Lower lobe of right lung (tissue), 2 donors: ENCODE data around the gene SEMA3D. TPM values are rescaled to one million over a fixed set of nuclear protein-coding genes. Genes with fewer than 3 reads are reported as not detected.

Experiments
- ATAC-seq, 2 donors: fragments of 200-7000 bp; cut with Tn5 transposase; one replicate each; pipeline ENCODE4 v1.9.1; 2020 to 2022; ENCODE audit warnings: mild to moderate bottlenecking in 2 of 2, moderate library complexity in 2 of 2
- DNase-seq: peaks from one replicate; pipeline ENCODE4 v3.0.0-alpha.2; 2020
- H3K27ac ChIP-seq: fragments of 200-600 bp; one replicate; pipeline ENCODE4 v1.8.0; 2022
- H3K27me3 ChIP-seq: fragments of 200-600 bp; one replicate; pipeline ENCODE4 v1.8.0; 2022; ENCODE audit warnings: low read depth
- H3K36me3 ChIP-seq: fragments of 200-600 bp; one replicate; pipeline ENCODE4 v1.8.0; 2022; ENCODE audit warnings: mild to moderate bottlenecking
- H3K4me1 ChIP-seq: fragments of 200-600 bp; one replicate; pipeline ENCODE4 v1.8.0; 2022
- H3K4me3 ChIP-seq: fragments of 200-600 bp; one replicate; pipeline ENCODE4 v1.8.0; 2022; ENCODE audit warnings: mild to moderate bottlenecking
- H3K9me3 ChIP-seq: fragments of 200-600 bp; one replicate; pipeline ENCODE4 v1.8.0; 2022
- CTCF ChIP-seq: fragments of 200-600 bp; IDR thresholded peaks from one replicate; pipeline ENCODE4 v1.8.0; 2022; ENCODE audit warnings: antibody characterized with exemption, mild to moderate bottlenecking
- intact Hi-C: fragments of 100-400 bp; cut with DNase I; formaldehyde crosslinking; loops from one replicate; pipeline ENCODE4 v1.11.0; 2022
- total RNA-seq: library from RNA; stranded (reverse); fragmentation: NEBNext Ultra II Directional; extraction: Animal tissue kit (Norgen Biotek cat#: 25700); gene quantifications from one replicate; pipeline ENCODE4 v1.2.1, GENCODE V29; 2021
- donor health status: DM: no; HTN: yes; CAD: no; lungs with severe emphysema.

SEMA3D gene
- total RNA-seq, 1 donor from 2014 or later: 8.0 TPM

- ATAC-seq (no peak), DNase-seq (no peak)
- no peaks in the 10 kb centered on the region for H3K9me3 ChIP-seq
- H3K4me3 ChIP-seq: no peak overlapping the region
- no peak for TF ChIP-seq CTCF
- H3K27ac ChIP-seq: no peak overlapping the region
- no peaks in the 10 kb centered on the region for H3K27me3 ChIP-seq
- no peaks in the 10 kb centered on the region for H3K4me1 ChIP-seq
- intact Hi-C loops: no loop called here
- H3K36me3 ChIP-seq: no peaks in the 10 kb centered on the region
Measured at GRCh38 chr7:85130702-85131101, 56.2 kb downstream of the SEMA3D start.

DNA sequence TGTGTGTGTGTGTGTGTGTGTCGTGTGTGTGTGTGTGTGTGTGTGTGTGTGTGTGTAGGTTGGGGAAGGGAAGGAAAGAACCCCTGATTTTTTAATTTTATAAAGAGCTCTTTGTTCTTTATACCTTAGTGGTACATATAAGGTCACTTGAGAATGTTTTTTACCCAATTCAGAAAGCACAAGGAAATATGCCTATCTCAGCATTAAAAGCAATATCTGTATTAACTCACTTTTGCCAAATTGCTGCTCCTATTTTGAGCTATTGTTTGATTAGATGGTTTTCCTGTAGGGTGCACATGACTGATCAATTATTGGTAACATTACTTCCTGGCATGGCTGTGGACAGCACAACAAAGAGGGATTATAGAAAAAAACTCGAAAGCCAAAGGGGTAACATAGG lies 60.5 kb downstream of the SEMA3D start:
- Histone ChIP-seq H3K36me3 (no peaks in the 10 kb centered on the region), H3K27me3 (no peaks in the 10 kb centered on the region), H3K9me3 (no peaks in the 10 kb centered on the region), H3K27ac (no peak overlapping the region), H3K4me1 (no peaks in the 10 kb centered on the region), H3K4me3 (no peak overlapping the region)
- DNase-seq: no peak
- no peak for ATAC-seq
- intact Hi-C loops: no loop called here
- TF ChIP-seq CTCF: no peak

- no peak for DNase-seq
Measured at GRCh38 chr7:85125651-85126131, 61.2 kb downstream of the SEMA3D start.

DNA sequence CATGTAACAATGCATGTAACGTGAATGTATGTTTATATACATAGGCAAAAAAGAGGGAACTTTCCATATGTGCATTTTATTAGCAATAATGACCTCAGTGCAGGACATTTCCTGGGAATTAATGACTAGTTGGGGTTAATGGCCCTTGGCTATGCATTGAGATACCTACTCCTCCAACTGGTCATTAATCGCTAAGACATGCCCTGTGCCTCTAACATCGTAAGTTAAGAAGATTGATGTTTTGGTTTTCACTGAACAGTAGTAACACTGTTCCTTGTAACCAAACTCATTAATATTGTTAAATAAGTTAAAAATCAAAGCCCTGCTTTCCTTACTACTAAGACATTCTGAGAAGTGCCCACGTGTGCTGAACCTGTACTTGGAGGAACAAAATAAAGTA lies 61.7 kb downstream of the SEMA3D start:
- Histone ChIP-seq H3K9me3 (no peaks in the 10 kb centered on the region), H3K4me1 (no peaks in the 10 kb centered on the region), H3K36me3 (no peaks in the 10 kb centered on the region), H3K4me3 (no peak overlapping the region), H3K27ac (no peak overlapping the region), H3K27me3 (no peaks in the 10 kb centered on the region)
- intact Hi-C loops: no loop called here
- DNase-seq: no peak
- ATAC-seq: no peak
- TF ChIP-seq CTCF: no peak

More at GRCh38 chr7:85125651-85126131, 61.2 kb downstream of the SEMA3D start:
- TF ChIP-seq CTCF: no peak
- no peak overlapping the region for H3K4me3 ChIP-seq
- no peaks in the 10 kb centered on the region for H3K4me1 ChIP-seq
- H3K9me3 ChIP-seq: no peaks in the 10 kb centered on the region
- H3K27ac ChIP-seq: no peak overlapping the region
- intact Hi-C loops: no loop called here
- ATAC-seq: no peak
- no peaks in the 10 kb centered on the region for H3K36me3 ChIP-seq
- H3K27me3 ChIP-seq: no peaks in the 10 kb centered on the region

- H3K27ac ChIP-seq: no peak overlapping the region
- no peak for DNase-seq
- TF ChIP-seq CTCF: no peak
- H3K36me3 ChIP-seq: no peaks in the 10 kb centered on the region
- no peak overlapping the region for H3K4me3 ChIP-seq
- H3K27me3 ChIP-seq: no peaks in the 10 kb centered on the region
- no peaks in the 10 kb centered on the region for H3K9me3 ChIP-seq
- no peaks in the 10 kb centered on the region for H3K4me1 ChIP-seq
- intact Hi-C loops: no loop called here
- no peak for ATAC-seq
Measured at GRCh38 chr7:85119934-85120333, 66.9 kb downstream of the SEMA3D start.

DNA sequence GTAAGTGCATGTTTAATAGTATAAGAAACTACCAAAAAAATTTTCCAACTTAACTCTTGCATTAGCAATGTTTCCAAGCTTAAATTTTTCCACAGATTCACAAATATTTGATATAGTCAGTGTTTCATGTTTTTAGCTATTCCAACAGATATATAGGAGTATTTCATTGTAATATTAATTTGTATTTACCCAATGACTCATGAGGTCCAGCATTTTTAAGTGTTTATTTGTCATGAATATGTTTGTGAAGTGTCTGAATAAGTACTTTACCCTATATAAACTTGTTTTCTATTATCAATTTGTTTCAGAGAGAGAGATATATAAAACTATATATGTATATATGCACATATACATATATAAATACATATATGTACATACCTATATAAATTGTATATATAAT lies 71.0 kb downstream of the SEMA3D start:
- Histone ChIP-seq H3K4me1 (no peaks in the 10 kb centered on the region), H3K4me3 (no peak overlapping the region), H3K9me3 (no peaks in the 10 kb centered on the region), H3K27ac (no peak overlapping the region), H3K36me3 (no peaks in the 10 kb centered on the region), H3K27me3 (no peaks in the 10 kb centered on the region)
- intact Hi-C loops: no loop called here
- DNase-seq (no peak), ATAC-seq (no peak)
- TF ChIP-seq CTCF: no peak
